ENCODE results near the gene FLT3LG. TPM values are rescaled to one million over a fixed set of nuclear protein-coding genes. Genes with fewer than 3 reads are reported as not detected.
A peak's percentile ranks its signal among the peaks of the same experiment; 100 is the strongest.

Gene FLT3LG
- total and polyA plus RNA-seq, 9 of the 15 experiments (the other 6 are each of a cell fraction or from before 2014, with no cell fraction given) = 0.31 to 6.4 (median 1.1) TPM

GRCh38 chr19:49492573-49493405 is 18.8 kb downstream of the FLT3LG start (continued):
- TF ChIP-seq BRCA1 (IDR thresholded peaks at IDR 0.05) (no peak), BRCA1 (CRISPR knock-in tag; IDR thresholded peaks at IDR 0.05) (no peak), JUN (IDR thresholded peaks at IDR 0.05; ENCODE audit: borderline replicate concordance, low read depth, low read length) (no peak), JUN (CRISPR knock-in tag; IDR thresholded peaks at IDR 0.05; ENCODE audit: borderline replicate concordance) (no peak), ATF4 (CRISPR knock-in tag; IDR thresholded peaks at IDR 0.05) (no peak), DPF2 (IDR thresholded peaks at IDR 0.05) (no peak), TSC22D4 (tag; IDR thresholded peaks at IDR 0.05) (no peak), NR0B1 (IDR thresholded peaks at IDR 0.05; ENCODE audit: partially characterized antibody) (no peak), SMARCE1 (IDR thresholded peaks at IDR 0.05) (no peak), BCOR (IDR thresholded peaks at IDR 0.05) (no peak), CHCHD3 (CRISPR knock-in tag; IDR thresholded peaks at IDR 0.05) (0 out of 2 replicates have a peak, but pooled peaks have one; percentile 70), SMARCA4 (IDR thresholded peaks at IDR 0.05) (no peak), HSF4 (CRISPR knock-in tag; IDR thresholded peaks at IDR 0.05; ENCODE audit: borderline replicate concordance) (no peak), ZSCAN32 (CRISPR knock-in tag; IDR thresholded peaks at IDR 0.05) (no peak), ZNF79 (CRISPR knock-in tag; IDR thresholded peaks at IDR 0.05; ENCODE audit: low read depth) (no peak), MLX (CRISPR knock-in tag; conservative IDR thresholded peaks at IDR 0.05) (no peak), MECOM (CRISPR knock-in tag; IDR thresholded peaks at IDR 0.05) (no peak), HMG20A (CRISPR knock-in tag; conservative IDR thresholded peaks at IDR 0.05) (no peak)
